Measurements from ENCODE around the gene C2orf66.

DNA sequence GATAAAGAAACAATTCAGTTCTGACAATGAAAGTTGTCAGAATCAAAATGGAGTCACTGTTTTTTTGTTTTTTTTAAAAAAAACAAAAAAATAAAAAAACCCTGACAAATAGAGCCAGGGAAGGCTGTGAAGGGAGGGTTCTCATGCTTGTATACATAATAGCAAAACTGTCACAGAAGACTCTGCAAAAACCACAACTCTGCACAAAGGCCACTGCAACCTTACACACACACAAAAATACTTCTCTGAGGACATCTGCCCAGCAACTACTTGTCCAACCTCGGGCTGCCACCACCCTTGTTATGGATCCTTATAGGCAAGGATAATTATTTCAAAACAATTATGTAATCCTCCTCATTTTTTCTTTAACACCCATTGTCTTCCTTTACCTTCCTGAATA is 41.9 kb upstream of the C2orf66 start:
- TF ChIP-seq CTCF (IDR thresholded peaks at IDR 0.05) (no peak), ZFX (IDR thresholded peaks at IDR 0.05; ENCODE audit: borderline replicate concordance) (no peak)
